ENCODE results near the gene MYO10.

- no peak for TF ChIP-seq CTCF (IDR thresholded peaks at IDR 0.05; ENCODE audit: borderline replicate concordance, extremely low read depth, low read length, poor library complexity, severe bottlenecking)
- no peak for TF ChIP-seq EZH2 (IDR thresholded peaks at IDR 0.05; ENCODE audit: borderline replicate concordance, low read depth, low read length, severe bottlenecking)
Observed at GRCh38 chr5:16709691-16710433, 226.2 kb downstream of the MYO10 start.
